H9 (cell line): ENCODE measurements around the gene KCNH1. TPM values are rescaled to one million over a fixed set of nuclear protein-coding genes. Genes with fewer than 3 reads are reported as not detected.

Experiments used
- DNase-seq: peaks from one replicate; pipeline ENCODE4 v3.0.0-alpha.2; 2017
- H2AFZ ChIP-seq: one replicate; pipeline ENCODE4 v1.6.1; 2013; ENCODE audit warnings: mild to moderate bottlenecking, low read length, control low read depth, moderate library complexity
- H2AK5ac ChIP-seq: 2 replicates; pipeline ENCODE4 v1.6.1; 2013; ENCODE audit warnings: low read length, control low read depth, mixed read lengths; ENCODE audit not compliant: insufficient read length
- H2BK120ac ChIP-seq: one replicate; pipeline ENCODE4 v1.6.1; 2013; ENCODE audit warnings: low read depth, mild to moderate bottlenecking, low read length, control low read depth, inconsistent platforms; ENCODE audit not compliant: poor library complexity, severe bottlenecking
- H2BK12ac ChIP-seq: 2 replicates; pipeline ENCODE4 v1.6.1; 2013; ENCODE audit warnings: low read length, control low read depth, mixed read lengths, low read depth; ENCODE audit not compliant: insufficient read length
- H2BK15ac ChIP-seq: 2 replicates; pipeline ENCODE4 v1.6.1; 2013; ENCODE audit warnings: low read depth, low read length, control low read depth
- H2BK20ac ChIP-seq: one replicate; pipeline ENCODE4 v1.6.1; 2013; ENCODE audit warnings: low read depth, mild to moderate bottlenecking, low read length, control low read depth, inconsistent platforms; ENCODE audit not compliant: poor library complexity, severe bottlenecking
- H2BK5ac ChIP-seq: 2 replicates; pipeline ENCODE4 v1.6.1; 2013; ENCODE audit warnings: low read length, control low read depth, mixed read lengths; ENCODE audit not compliant: insufficient read length
- H3K14ac ChIP-seq: 2 replicates; pipeline ENCODE4 v1.6.1; 2013; ENCODE audit warnings: low read length, control low read depth; ENCODE audit not compliant: insufficient read depth
- H3K18ac ChIP-seq: 2 replicates; pipeline ENCODE4 v1.6.1; 2013; ENCODE audit warnings: low read depth, mild to moderate bottlenecking, mixed read lengths, low read length, control low read depth; ENCODE audit not compliant: insufficient read length
- H3K23ac ChIP-seq: 2 replicates; pipeline ENCODE4 v1.6.1; 2013; ENCODE audit warnings: low read length, control low read depth, mixed read lengths, low read depth; ENCODE audit not compliant: insufficient read length
- H3K23me2 ChIP-seq: 2 replicates; pipeline ENCODE4 v1.6.1; 2013; ENCODE audit warnings: low read depth, mild to moderate bottlenecking, mixed read lengths, low read length, control low read depth; ENCODE audit not compliant: insufficient read length, poor library complexity, severe bottlenecking
- H3K27ac ChIP-seq: 2 replicates; pipeline ENCODE4 v1.5.1; 2013; ENCODE audit warnings: low read length, control low read depth, mixed read lengths, low read depth; ENCODE audit not compliant: insufficient read length
- H3K27me3 ChIP-seq: 2 replicates; pipeline ENCODE4 v1.6.1; 2013; ENCODE audit warnings: low read length, control low read depth, inconsistent platforms; ENCODE audit not compliant: insufficient read depth
- H3K4ac ChIP-seq: 2 replicates; pipeline ENCODE4 v1.6.1; 2013; ENCODE audit warnings: low read depth, mild to moderate bottlenecking, control low read depth, inconsistent platforms, low read length, moderate library complexity
- H3K4me1 ChIP-seq: 2 replicates; pipeline ENCODE4 v1.6.1; 2013; ENCODE audit warnings: low read length, control low read depth, inconsistent platforms; ENCODE audit not compliant: insufficient read depth
- H3K4me2 ChIP-seq: 2 replicates; pipeline ENCODE4 v1.6.1; 2013; ENCODE audit warnings: low read length, control low read depth, mixed read lengths; ENCODE audit not compliant: insufficient read length, insufficient read depth
- H3K56ac ChIP-seq: 2 replicates; pipeline ENCODE4 v1.6.1; 2013; ENCODE audit warnings: low read depth, mild to moderate bottlenecking, mixed read lengths, low read length, control low read depth; ENCODE audit not compliant: insufficient read length
- H3K79me1 ChIP-seq: 2 replicates; pipeline ENCODE4 v1.6.1; 2013; ENCODE audit warnings: low read depth, mild to moderate bottlenecking, moderate library complexity, low read length, control low read depth, inconsistent platforms; ENCODE audit not compliant: insufficient read depth, poor library complexity, severe bottlenecking
- H3K79me2 ChIP-seq: 2 replicates; pipeline ENCODE4 v1.6.1; 2013; ENCODE audit warnings: low read length, control low read depth, inconsistent platforms; ENCODE audit not compliant: insufficient read depth
- H3K9ac ChIP-seq: 2 replicates; pipeline ENCODE4 v1.6.1; 2013; ENCODE audit warnings: low read length, control low read depth, mixed read lengths; ENCODE audit not compliant: insufficient read length; ENCODE audit errors: extremely low read depth
- H3K9me3 ChIP-seq: one replicate; pipeline ENCODE4 v1.6.1; 2013; ENCODE audit warnings: low read depth, low read length, inconsistent platforms; ENCODE audit not compliant: control insufficient read depth
- H3T11ph ChIP-seq: one replicate; pipeline ENCODE4 v1.6.1; 2013; ENCODE audit warnings: mild to moderate bottlenecking, low read length, control low read depth, inconsistent platforms
- H4K20me1 ChIP-seq: one replicate; pipeline ENCODE4 v1.6.1; 2013; ENCODE audit not compliant: control insufficient read depth, insufficient read length, insufficient read depth
- H4K5ac ChIP-seq: 2 replicates; pipeline ENCODE4 v1.6.1; 2013; ENCODE audit warnings: low read depth, mild to moderate bottlenecking, mixed read lengths, low read length, control low read depth; ENCODE audit not compliant: insufficient read length
- H4K8ac ChIP-seq: replicated peaks from 2 replicates; pipeline ENCODE4 v1.6.1; 2013; ENCODE audit warnings: low read length, control low read depth, mixed read lengths, low read depth; ENCODE audit not compliant: insufficient read length
- H4K91ac ChIP-seq: 2 replicates; pipeline ENCODE4 v1.6.1; 2013; ENCODE audit warnings: low read depth, mild to moderate bottlenecking, moderate library complexity, mixed read lengths, low read length, control low read depth; ENCODE audit not compliant: insufficient read length
- H3K27ac Mint-ChIP-seq, 3 experiments: 2 replicates in 2 of 3; 3 replicates in 1 of 3; pipeline ENCODE4 v1.8.0; 2020 to 2021; ENCODE audit warnings: mixed read lengths in 3 of 3, mild to moderate bottlenecking in 1 of 3, moderate library complexity in 1 of 3
- H3K27me3 Mint-ChIP-seq: 2 replicates; pipeline ENCODE4 v1.8.0; 2021; ENCODE audit warnings: low read depth, mild to moderate bottlenecking, moderate library complexity, mixed read lengths
- H3K36me3 Mint-ChIP-seq, 3 experiments: 2 replicates in 2 of 3; 3 replicates in 1 of 3; pipeline ENCODE4 v1.8.0; 2020 to 2021; ENCODE audit warnings: low read depth in 3 of 3, mixed read lengths in 3 of 3; ENCODE audit not compliant: insufficient read depth in 1 of 3
- H3K4me1 Mint-ChIP-seq, 2 experiments: 2 replicates each; pipeline ENCODE4 v1.8.0; 2020; ENCODE audit warnings: mixed read lengths in 2 of 2
- H3K4me3 Mint-ChIP-seq, 2 experiments: 2 replicates in 1 of 2; 3 replicates in 1 of 2; pipeline ENCODE4 v1.8.0; 2020 to 2021; ENCODE audit warnings: mild to moderate bottlenecking in 2 of 2, mixed read lengths in 2 of 2, moderate library complexity in 1 of 2
- H3K9me3 Mint-ChIP-seq, 2 experiments: 2 replicates in 1 of 2; 3 replicates in 1 of 2; pipeline ENCODE4 v1.8.0; 2020; ENCODE audit warnings: mild to moderate bottlenecking in 2 of 2, mixed read lengths in 2 of 2, moderate library complexity in 1 of 2
- WGBS: extraction: QIAGEN DNeasy Blood & Tissue Kit; methylation state at CpG from one replicate; pipeline ENCODE4 v1.1.7; 2013; ENCODE audit warnings: missing lambda C conversion rate, low lambda C conversion rate, mixed read lengths; ENCODE audit not compliant: insufficient read length; ENCODE audit errors: extremely low coverage; 5-methylcytosine and 5-hydroxymethylcytosine counted together
- total RNA-seq: library from RNA; stranded (reverse); gene quantifications from 2 replicates; pipeline ENCODE4 v1.2.1, GENCODE V29; 2021
- TF ChIP-seq, protein P1 (sequence below): fragments of 200-600 bp; sonication (generic); conservative IDR thresholded peaks from 3 replicates; pipeline ENCODE4 v1.8.0; 2021; ENCODE audit warnings: antibody characterized with exemption, mild to moderate bottlenecking

Gene KCNH1
- total RNA-seq, 1 experiment from 2014 or later: 0.11 TPM

DNA sequence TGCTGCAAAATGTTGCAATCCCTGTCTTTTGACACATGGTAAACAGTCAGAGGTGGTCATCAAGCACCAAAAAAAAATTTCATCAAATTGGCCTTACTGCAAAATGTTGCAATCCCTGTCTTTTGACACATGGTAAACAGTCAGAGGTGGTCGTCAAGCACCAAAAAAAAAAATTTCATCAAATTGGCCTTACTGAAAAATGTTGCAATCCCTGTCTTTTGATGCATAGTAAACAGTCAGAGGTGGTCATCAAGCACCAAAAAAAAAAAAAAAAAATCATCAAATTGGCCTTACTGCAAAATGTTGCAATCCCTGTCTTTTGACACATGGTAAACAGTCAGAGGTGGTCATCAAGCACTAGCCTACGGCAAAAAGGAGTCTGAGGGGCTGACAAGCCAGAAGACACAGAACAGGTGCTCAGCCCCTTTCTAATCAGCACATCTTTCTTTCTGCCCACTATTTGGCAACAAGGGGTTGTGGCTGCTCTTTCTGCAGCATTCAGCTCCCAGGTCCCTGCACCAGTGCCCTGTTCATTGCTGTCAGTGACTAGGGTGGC is 223.8 kb downstream of the KCNH1 start:
- H2BK20ac ChIP-seq: no peak overlapping the region

More for the DNA sequence above, 223.8 kb downstream of the KCNH1 start:
- Histone ChIP-seq H3K4me2 (no peak overlapping the region), H2BK12ac (no peak overlapping the region), H4K20me1 (no peaks in the 10 kb centered on the region), H4K8ac (no peak overlapping the region), H3K23me2 (no peaks in the 10 kb centered on the region), H2AK5ac (no peak overlapping the region), H3K27ac (no peak overlapping the region), H2AFZ (no peak overlapping the region), H3K4me1 (no peaks in the 10 kb centered on the region), H3K18ac (no peak overlapping the region), H3K79me2 (no peaks in the 10 kb centered on the region), H2BK120ac (no peak overlapping the region), H3K23ac (no peak overlapping the region), H3K4ac (no peak overlapping the region), H3K56ac (no peak overlapping the region), H3K27me3 (no peaks in the 10 kb centered on the region), H3K14ac (no peak overlapping the region), H4K5ac (no peak overlapping the region), H3K9me3 (no peaks in the 10 kb centered on the region), H3K79me1 (no peaks in the 10 kb centered on the region), H4K91ac (no peak overlapping the region), H2BK15ac (no peak overlapping the region), H3K9ac (no peak overlapping the region), H2BK5ac (no peak overlapping the region), H3T11ph (no peak overlapping the region)
- Mint-ChIP-seq H3K4me1 (peaks cover 0 to 5% of the 10 kb centered on the region in 2 experiments; a peak in 2 of 4 replicates), H3K36me3 (no peaks in the 10 kb centered on the region), H3K27me3 (no peaks in the 10 kb centered on the region), H3K9me3 (no peaks in the 10 kb centered on the region), H3K4me3 (no peak overlapping the region), H3K27ac (no peak overlapping the region)
- no peak for DNase-seq
- TF ChIP-seq, protein P1, sequence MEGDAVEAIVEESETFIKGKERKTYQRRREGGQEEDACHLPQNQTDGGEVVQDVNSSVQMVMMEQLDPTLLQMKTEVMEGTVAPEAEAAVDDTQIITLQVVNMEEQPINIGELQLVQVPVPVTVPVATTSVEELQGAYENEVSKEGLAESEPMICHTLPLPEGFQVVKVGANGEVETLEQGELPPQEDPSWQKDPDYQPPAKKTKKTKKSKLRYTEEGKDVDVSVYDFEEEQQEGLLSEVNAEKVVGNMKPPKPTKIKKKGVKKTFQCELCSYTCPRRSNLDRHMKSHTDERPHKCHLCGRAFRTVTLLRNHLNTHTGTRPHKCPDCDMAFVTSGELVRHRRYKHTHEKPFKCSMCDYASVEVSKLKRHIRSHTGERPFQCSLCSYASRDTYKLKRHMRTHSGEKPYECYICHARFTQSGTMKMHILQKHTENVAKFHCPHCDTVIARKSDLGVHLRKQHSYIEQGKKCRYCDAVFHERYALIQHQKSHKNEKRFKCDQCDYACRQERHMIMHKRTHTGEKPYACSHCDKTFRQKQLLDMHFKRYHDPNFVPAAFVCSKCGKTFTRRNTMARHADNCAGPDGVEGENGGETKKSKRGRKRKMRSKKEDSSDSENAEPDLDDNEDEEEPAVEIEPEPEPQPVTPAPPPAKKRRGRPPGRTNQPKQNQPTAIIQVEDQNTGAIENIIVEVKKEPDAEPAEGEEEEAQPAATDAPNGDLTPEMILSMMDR: no peak
- no CpG with 5 or more reads among the region's 2 CpGs for WGBS
